ENCODE measurements around the gene NXPE4. TPM values are rescaled to one million over a fixed set of nuclear protein-coding genes. Genes with fewer than 3 reads are reported as not detected.

The NXPE4 gene
- total RNA-seq, 1 experiment from 2014 or later: not detected

DNA sequence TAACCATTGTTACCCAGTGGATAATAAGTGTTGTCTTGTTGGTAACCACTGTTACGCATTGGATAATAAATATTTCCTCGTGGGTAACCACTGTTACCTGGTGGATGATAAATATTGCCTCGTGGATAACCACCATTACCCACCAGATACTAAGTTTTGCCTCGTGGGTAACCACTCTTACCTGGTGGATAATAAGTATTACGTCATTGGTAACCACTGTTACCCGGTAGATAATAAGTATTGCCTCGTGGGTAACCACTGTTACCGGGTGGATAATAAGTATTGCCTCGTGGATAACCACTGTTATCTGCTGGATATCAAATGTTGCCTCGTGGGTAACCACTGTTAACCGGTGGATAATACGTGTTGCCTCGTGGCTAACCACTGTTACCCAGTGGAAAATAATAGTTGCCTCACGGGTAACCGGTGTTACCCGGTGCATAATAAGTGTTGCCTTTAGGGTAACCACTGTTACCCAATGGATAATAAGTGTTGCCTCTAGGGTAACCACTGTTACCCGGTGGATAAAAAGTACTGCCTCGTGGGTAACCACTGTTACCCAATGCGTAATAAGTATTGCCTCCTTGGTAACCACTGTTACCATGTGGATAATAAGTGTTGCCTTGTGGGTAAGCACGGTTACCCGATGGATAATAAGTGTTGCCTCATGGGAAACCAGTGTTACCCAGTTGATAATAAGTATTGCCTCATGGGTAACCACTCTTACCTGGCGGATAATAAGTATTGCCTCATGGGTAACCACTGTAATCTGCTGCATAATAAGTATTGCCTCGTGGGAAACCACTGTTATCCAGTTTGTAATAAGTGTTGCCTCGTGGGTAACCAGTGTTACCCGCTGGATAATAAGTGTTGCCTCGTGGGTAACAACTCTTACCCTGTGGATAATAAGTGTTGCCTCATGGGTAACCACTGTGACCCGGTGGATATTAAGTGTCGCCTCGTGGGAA lies 21.9 kb upstream of the NXPE4 start:
- Histone ChIP-seq H3K9me3 (ENCODE audit: control insufficient read depth, insufficient read depth, low read depth, low read length) (peaks cover 3% of the 10 kb centered on the region; the same call in 1 of the 2 replicates), H3K4me1 (ENCODE audit: control insufficient read depth, insufficient read depth, low read length) (no peaks in the 10 kb centered on the region), H3K27ac (ENCODE audit: low read length) (no peak overlapping the region), H3K36me3 (ENCODE audit: control insufficient read depth, insufficient read depth, low read length) (no peaks in the 10 kb centered on the region), H3K4me3 (ENCODE audit: low read depth in 2 of 2, low read length in 2 of 2) (no peak overlapping the region), H3K27me3 (ENCODE audit: control insufficient read depth, insufficient read depth, low read length) (no peaks in the 10 kb centered on the region)
- DNase-seq (ENCODE audit: low read depth, low spot score): no peak
- intact Hi-C loops (cut with micrococcal nuclease; ENCODE audit: unreplicated experiment): no loop called here
- POLR2A ChIA-PET: no interaction called here
- no peak for ATAC-seq
- BruUV-seq (replicated peaks): no TSS peak
- in situ Hi-C loops (cut with HindIII; ENCODE audit: low pct_unique_long_range_greater_than_20kb, low sequenced_read_pairs): no loop called here
- CTCF ChIA-PET: no interaction called here
- TF ChIP-seq TCF7L2 (IDR thresholded peaks at IDR 0.05; ENCODE audit: low read depth, low read length) (no peak), POLR2AphosphoS5 (IDR thresholded peaks at IDR 0.05; ENCODE audit: low read depth, low read length) (no peak), SIN3A (IDR thresholded peaks at IDR 0.05; ENCODE audit: borderline replicate concordance, insufficient read depth, low read depth, low read length) (no peak)
- TF ChIP-seq, protein P1, sequence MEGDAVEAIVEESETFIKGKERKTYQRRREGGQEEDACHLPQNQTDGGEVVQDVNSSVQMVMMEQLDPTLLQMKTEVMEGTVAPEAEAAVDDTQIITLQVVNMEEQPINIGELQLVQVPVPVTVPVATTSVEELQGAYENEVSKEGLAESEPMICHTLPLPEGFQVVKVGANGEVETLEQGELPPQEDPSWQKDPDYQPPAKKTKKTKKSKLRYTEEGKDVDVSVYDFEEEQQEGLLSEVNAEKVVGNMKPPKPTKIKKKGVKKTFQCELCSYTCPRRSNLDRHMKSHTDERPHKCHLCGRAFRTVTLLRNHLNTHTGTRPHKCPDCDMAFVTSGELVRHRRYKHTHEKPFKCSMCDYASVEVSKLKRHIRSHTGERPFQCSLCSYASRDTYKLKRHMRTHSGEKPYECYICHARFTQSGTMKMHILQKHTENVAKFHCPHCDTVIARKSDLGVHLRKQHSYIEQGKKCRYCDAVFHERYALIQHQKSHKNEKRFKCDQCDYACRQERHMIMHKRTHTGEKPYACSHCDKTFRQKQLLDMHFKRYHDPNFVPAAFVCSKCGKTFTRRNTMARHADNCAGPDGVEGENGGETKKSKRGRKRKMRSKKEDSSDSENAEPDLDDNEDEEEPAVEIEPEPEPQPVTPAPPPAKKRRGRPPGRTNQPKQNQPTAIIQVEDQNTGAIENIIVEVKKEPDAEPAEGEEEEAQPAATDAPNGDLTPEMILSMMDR (IDR thresholded peaks at IDR 0.05): no peak
- TF ChIP-seq, protein P2, sequence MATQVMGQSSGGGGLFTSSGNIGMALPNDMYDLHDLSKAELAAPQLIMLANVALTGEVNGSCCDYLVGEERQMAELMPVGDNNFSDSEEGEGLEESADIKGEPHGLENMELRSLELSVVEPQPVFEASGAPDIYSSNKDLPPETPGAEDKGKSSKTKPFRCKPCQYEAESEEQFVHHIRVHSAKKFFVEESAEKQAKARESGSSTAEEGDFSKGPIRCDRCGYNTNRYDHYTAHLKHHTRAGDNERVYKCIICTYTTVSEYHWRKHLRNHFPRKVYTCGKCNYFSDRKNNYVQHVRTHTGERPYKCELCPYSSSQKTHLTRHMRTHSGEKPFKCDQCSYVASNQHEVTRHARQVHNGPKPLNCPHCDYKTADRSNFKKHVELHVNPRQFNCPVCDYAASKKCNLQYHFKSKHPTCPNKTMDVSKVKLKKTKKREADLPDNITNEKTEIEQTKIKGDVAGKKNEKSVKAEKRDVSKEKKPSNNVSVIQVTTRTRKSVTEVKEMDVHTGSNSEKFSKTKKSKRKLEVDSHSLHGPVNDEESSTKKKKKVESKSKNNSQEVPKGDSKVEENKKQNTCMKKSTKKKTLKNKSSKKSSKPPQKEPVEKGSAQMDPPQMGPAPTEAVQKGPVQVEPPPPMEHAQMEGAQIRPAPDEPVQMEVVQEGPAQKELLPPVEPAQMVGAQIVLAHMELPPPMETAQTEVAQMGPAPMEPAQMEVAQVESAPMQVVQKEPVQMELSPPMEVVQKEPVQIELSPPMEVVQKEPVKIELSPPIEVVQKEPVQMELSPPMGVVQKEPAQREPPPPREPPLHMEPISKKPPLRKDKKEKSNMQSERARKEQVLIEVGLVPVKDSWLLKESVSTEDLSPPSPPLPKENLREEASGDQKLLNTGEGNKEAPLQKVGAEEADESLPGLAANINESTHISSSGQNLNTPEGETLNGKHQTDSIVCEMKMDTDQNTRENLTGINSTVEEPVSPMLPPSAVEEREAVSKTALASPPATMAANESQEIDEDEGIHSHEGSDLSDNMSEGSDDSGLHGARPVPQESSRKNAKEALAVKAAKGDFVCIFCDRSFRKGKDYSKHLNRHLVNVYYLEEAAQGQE (IDR thresholded peaks at IDR 0.05; ENCODE audit: insufficient read depth in 1 of 2, low read depth in 2 of 2, low read length in 1 of 2): no peak

DNA sequence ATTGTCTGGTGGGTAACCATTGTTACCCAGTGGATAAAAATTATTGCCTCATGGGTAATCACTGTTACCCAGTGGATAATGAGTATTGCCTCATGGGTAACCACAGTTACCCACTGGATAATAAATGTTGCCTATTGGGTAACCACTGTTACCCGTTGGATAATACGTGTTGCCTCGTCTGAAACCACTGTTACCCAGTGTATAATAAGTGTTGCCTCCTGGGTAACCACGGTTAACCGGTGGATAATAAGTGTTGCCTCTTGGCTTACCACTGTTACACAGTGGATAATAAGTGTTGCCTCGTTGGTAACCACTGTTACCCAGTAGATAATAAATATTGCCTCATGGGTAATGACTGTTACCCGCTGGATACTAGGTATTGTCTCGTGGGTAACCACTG lies 20.9 kb upstream of the NXPE4 start:
- H3K27ac ChIP-seq (ENCODE audit: low read length): no peak overlapping the region
- H3K36me3 ChIP-seq (ENCODE audit: control insufficient read depth, insufficient read depth, low read length): no peaks in the 10 kb centered on the region
- peaks cover 5% of the 10 kb centered on the region; the same call in 1 of the 2 replicates for H3K9me3 ChIP-seq (ENCODE audit: control insufficient read depth, insufficient read depth, low read depth, low read length)
- H3K27me3 ChIP-seq (ENCODE audit: control insufficient read depth, insufficient read depth, low read length): no peaks in the 10 kb centered on the region
- H3K4me1 ChIP-seq (ENCODE audit: control insufficient read depth, insufficient read depth, low read length): no peaks in the 10 kb centered on the region
- intact Hi-C loops (cut with micrococcal nuclease; ENCODE audit: unreplicated experiment) (no loop called here), in situ Hi-C loops (cut with HindIII; ENCODE audit: low pct_unique_long_range_greater_than_20kb, low sequenced_read_pairs) (no loop called here)
- no peak overlapping the region for H3K4me3 ChIP-seq (ENCODE audit: low read depth in 2 of 2, low read length in 2 of 2)
- ChIA-PET POLR2A (no interaction called here), CTCF (no interaction called here)
- ATAC-seq (no peak), DNase-seq (ENCODE audit: low read depth, low spot score) (no peak)
- TF ChIP-seq, protein P1 (IDR thresholded peaks at IDR 0.05): no peak
- TF ChIP-seq, protein P2 (IDR thresholded peaks at IDR 0.05; ENCODE audit: insufficient read depth in 1 of 2, low read depth in 2 of 2, low read length in 1 of 2): no peak
- TF ChIP-seq TCF7L2 (IDR thresholded peaks at IDR 0.05; ENCODE audit: low read depth, low read length) (no peak), SIN3A (IDR thresholded peaks at IDR 0.05; ENCODE audit: borderline replicate concordance, insufficient read depth, low read depth, low read length) (no peak), POLR2AphosphoS5 (IDR thresholded peaks at IDR 0.05; ENCODE audit: low read depth, low read length) (no peak)
- no TSS peak for BruUV-seq (replicated peaks)

Data from Panc1 (cell line).